ENCODE results near the gene IGSF21. TPM values are rescaled to one million over a fixed set of nuclear protein-coding genes. Genes with fewer than 3 reads are reported as not detected.

The IGSF21 gene
- total and polyA plus RNA-seq, 2 donors (not counting 3 experiments of a cell fraction or from before 2014, with no cell fraction given) = not detected

DNA sequence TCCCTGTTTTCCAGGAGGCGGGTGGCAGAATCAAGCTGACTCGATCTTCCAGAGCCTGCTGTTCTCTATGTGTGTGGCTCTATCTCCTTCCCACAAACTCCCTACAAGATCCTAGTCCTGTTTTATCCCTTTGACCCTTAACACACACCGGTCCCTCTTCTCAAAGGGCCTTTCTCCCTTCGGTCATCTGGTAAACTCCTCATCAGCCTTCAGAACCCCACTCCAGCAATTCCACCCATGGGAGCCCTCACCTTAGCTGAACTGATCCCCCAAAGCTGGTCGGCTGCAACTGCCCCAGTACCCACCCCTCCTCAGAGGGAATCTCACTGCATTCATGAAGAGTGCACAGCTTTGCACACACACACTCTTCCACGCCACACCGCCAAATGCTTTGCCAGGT, 184.9 kb downstream of the IGSF21 start:
- Histone ChIP-seq H3K9me1 (replicated peaks; ENCODE audit: control insufficient read depth, extremely low read depth, insufficient read depth, low read length) (no peaks in the 10 kb centered on the region), H3K27me3 (ENCODE audit: control insufficient read depth in 2 of 2, insufficient read depth in 2 of 2, low read length in 2 of 2) (no peaks in the 10 kb centered on the region), H4K20me1 (replicated peaks; ENCODE audit: control insufficient read depth, extremely low read depth, insufficient read depth, low read length) (no peaks in the 10 kb centered on the region), H2AFZ (ENCODE audit: low read depth, low read length) (no peak overlapping the region), H3K9me3 (replicated peaks; ENCODE audit: control insufficient read depth, insufficient read depth, low read length) (no peaks in the 10 kb centered on the region), H3K36me3 (ENCODE audit: control insufficient read depth in 2 of 2, extremely low read depth in 1 of 2, insufficient read depth in 2 of 2, low read length in 2 of 2) (no peaks in the 10 kb centered on the region), H3K4me2 (ENCODE audit: insufficient read depth, low read length) (no peak overlapping the region), H3K79me2 (ENCODE audit: control insufficient read depth, insufficient read depth, low read length) (no peaks in the 10 kb centered on the region), H3K4me1 (ENCODE audit: control insufficient read depth, extremely low read depth, insufficient read depth, low read length) (no peaks in the 10 kb centered on the region), H3K9ac (replicated peaks; ENCODE audit: extremely low read depth, insufficient read depth, low read length) (no peak overlapping the region), H3K4me3 (replicated peaks in 1 of 3; ENCODE audit: insufficient read depth in 1 of 3, low read depth in 1 of 3, low read length in 3 of 3) (no peak overlapping the region), H3K27ac (ENCODE audit: insufficient read depth, low read depth, low read length) (no peak overlapping the region)
- FAIRE-seq (no peak), DNase-seq (ENCODE audit: low read depth, low spot score) (no peak)
- intact Hi-C loops (cut with micrococcal nuclease) = no loop called here
- CTCF ChIA-PET = no interaction called here
- TF ChIP-seq EZH2 (IDR thresholded peaks at IDR 0.05; ENCODE audit: borderline replicate concordance, low read depth, low read length, severe bottlenecking) (no peak), POLR2A (IDR thresholded peaks at IDR 0.05; ENCODE audit: low read depth, low read length) (no peak), GATA2 (IDR thresholded peaks at IDR 0.05; ENCODE audit: insufficient read depth, insufficient read length, low read depth, low read length) (no peak), POLR2AphosphoS5 (IDR thresholded peaks at IDR 0.05; ENCODE audit: insufficient read depth, low read depth, low read length) (no peak), MYC (IDR thresholded peaks at IDR 0.05; ENCODE audit: low read depth, low read length) (no peak), FOS (IDR thresholded peaks at IDR 0.05; ENCODE audit: borderline replicate concordance, insufficient read depth, low read length) (no peak), JUN (IDR thresholded peaks at IDR 0.05; ENCODE audit: borderline replicate concordance, insufficient read depth, insufficient read length, low read depth) (no peak)
- TF ChIP-seq, protein P1, sequence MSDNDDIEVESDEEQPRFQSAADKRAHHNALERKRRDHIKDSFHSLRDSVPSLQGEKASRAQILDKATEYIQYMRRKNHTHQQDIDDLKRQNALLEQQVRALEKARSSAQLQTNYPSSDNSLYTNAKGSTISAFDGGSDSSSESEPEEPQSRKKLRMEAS (IDR thresholded peaks at IDR 0.05; ENCODE audit: insufficient read depth, insufficient read length) = no peak
- TF ChIP-seq, protein P2, sequence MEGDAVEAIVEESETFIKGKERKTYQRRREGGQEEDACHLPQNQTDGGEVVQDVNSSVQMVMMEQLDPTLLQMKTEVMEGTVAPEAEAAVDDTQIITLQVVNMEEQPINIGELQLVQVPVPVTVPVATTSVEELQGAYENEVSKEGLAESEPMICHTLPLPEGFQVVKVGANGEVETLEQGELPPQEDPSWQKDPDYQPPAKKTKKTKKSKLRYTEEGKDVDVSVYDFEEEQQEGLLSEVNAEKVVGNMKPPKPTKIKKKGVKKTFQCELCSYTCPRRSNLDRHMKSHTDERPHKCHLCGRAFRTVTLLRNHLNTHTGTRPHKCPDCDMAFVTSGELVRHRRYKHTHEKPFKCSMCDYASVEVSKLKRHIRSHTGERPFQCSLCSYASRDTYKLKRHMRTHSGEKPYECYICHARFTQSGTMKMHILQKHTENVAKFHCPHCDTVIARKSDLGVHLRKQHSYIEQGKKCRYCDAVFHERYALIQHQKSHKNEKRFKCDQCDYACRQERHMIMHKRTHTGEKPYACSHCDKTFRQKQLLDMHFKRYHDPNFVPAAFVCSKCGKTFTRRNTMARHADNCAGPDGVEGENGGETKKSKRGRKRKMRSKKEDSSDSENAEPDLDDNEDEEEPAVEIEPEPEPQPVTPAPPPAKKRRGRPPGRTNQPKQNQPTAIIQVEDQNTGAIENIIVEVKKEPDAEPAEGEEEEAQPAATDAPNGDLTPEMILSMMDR (IDR thresholded peaks at IDR 0.05; ENCODE audit: extremely low read depth in 1 of 2, insufficient read depth in 1 of 2, low read depth in 1 of 2, low read length in 2 of 2) = no peak
- POLR2A ChIA-PET = no interaction called here
- dilution Hi-C loops (cut with MboI; ENCODE audit: extremely low pct_ligation_motif_present, low sequenced_read_pairs) = no loop called here
- BruUV-seq (replicated peaks) = no TSS peak
